MG63 (cell line): ENCODE results near the gene FBXO44. TPM values are rescaled to one million over a fixed set of nuclear protein-coding genes. Genes with fewer than 3 reads are reported as not detected.
"Not testable (repeated sequence)": the region's sequence is repeated elsewhere in the genome, so short reads cannot be mapped to it uniquely, and the experiment has no call there.

ENCODE experiments used
- DNase-seq: peaks from one replicate; pipeline ENCODE4 v3.0.0-alpha.2; 2020
- H3K27me3 ChIP-seq: fragments of 250-450 bp; sonication (Bioruptor Pico); 2 replicates; pipeline ENCODE4 v1.5.1; 2020; ENCODE audit warnings: mild to moderate bottlenecking, moderate library complexity
- H3K36me3 ChIP-seq: fragments of 250-450 bp; sonication (Bioruptor Pico); 2 replicates; pipeline ENCODE4 v1.5.1; 2020; ENCODE audit warnings: mild to moderate bottlenecking, moderate library complexity
- H3K4me3 ChIP-seq: fragments of 250-450 bp; sonication (Bioruptor Pico); 2 replicates; pipeline ENCODE4 v1.5.1; 2020; ENCODE audit warnings: mild to moderate bottlenecking, moderate library complexity
- H3K9me3 ChIP-seq: fragments of 250-450 bp; sonication (Bioruptor Pico); 2 replicates; pipeline ENCODE4 v1.5.1; 2020; ENCODE audit warnings: mild to moderate bottlenecking, moderate library complexity
- total RNA-seq: library from RNA; depleted of rRNA; stranded (reverse); fragments of >200 nt; shearing (Covaris generic); gene quantifications from 2 replicates; pipeline ENCODE4 v1.2.3, GENCODE V29; 2014; ENCODE audit warnings: low replicate concordance; rRNA removed

Gene FBXO44, protein sequence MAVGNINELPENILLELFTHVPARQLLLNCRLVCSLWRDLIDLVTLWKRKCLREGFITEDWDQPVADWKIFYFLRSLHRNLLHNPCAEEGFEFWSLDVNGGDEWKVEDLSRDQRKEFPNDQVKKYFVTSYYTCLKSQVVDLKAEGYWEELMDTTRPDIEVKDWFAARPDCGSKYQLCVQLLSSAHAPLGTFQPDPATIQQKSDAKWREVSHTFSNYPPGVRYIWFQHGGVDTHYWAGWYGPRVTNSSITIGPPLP
- 11.3 and 23.1 TPM in 2 replicates for total RNA-seq

DNA sequence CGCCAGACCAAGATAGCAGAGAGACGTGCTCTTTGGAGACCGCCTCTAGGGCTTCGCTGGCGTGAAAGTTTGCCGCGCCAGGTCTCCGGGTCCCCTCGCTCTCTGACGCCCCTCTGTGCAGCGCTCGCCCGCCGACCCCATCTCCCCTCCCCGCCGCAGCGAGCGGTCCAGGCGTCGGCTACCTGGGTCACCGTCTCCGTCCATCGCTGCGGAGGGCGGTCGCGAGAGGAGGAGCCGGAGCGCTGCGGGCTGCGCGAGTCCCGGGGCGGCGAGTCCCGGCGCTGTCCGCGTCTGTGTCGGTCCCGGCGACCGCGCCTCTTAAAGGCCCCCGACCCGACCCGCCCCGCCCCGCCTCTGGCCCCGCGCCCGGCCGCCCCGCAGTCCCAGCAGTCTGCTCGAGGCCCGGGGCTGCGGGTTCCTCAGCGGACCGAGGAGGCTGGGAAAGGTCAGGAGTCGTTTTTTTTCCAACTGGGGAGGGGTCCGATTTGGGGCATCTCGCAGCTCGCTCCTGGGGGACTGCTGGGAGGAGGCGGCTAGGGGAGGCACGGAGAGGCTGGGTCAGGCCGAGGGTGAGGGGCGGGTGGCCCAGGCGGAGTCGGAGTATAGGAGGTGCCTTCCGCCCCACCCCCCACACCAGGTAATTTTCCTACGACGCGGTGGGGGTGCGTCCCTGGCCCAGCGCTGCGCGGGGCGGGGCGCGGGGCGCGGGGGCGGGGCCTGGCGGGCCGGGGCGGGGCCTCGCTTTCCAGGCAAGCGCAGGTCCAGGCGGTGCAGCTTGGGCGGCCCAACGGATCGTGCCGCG, at the start of gene FBXO44, which contains the start of gene FBXO2:
Gene FBXO44, plus strand, starts transcription at position 741 of the 802 bp plus-strand sequence. CDS start 959 bp downstream, outside the sequence.
Gene FBXO2, minus strand, starts transcription at position 293 of the 802 bp plus-strand sequence. Its CDS starts 89 bp downstream, at position 204.
- peak within 1 kb of the TSS; percentile 48 for H3K4me3 ChIP-seq
- peaks cover 13% of the 10 kb centered on the region for H3K36me3 ChIP-seq
- DNase-seq: peak; percentile 29
- H3K9me3 ChIP-seq: no peaks in the 10 kb centered on the region
- H3K27me3 ChIP-seq: no peaks in the 10 kb centered on the region

DNA sequence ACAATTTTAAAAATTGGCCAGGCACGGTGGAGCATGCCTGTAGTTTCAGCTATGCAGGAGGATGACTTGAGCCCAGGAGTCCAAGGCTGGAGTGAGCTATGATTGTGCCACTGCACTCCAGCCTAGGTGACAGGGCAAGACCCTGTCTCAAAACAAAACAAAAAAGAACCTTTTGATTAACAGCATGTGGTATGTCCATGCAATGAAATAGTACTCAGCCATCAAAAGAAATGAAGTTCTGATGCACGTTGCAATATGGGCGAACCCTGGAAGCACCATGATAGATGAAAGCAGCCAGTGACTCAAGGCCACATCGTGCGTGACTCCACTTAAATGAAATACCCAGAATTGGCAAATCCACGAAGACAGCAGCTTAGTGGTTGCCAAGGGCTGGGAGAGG, 47.9 kb upstream of the FBXO44 start:
- DNase-seq: no peak
- H3K36me3 ChIP-seq: no peaks in the 10 kb centered on the region
- H3K27me3 ChIP-seq: no peaks in the 10 kb centered on the region
- H3K9me3 ChIP-seq: no peaks in the 10 kb centered on the region
- no peak overlapping the region for H3K4me3 ChIP-seq

DNA sequence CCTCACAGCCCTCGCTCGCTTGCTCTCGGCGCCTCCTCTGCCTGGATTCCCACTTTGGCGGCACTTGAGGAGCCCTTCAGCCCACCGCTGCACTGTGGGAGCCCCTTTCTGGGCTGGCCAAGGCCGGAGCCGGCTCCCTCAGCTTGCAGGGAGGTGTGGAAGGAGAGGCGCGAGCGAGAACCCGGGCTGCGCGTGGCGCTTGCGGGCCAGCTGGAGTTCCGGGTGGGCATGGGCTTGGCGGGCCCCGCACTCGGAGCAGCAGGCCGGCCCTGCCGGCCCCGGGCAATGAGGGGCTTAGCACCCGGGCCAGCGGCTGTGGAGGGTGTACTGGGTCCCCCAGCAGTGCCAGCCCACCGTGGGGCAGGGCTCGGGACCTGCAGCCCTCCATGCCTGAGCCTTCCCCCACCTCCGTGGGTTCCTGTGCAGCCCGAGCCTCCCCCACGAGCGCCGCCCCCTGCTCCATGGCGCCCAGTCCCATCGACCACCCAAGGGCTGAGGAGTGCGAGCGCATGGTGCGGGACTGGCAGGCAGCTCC, 46.0 kb upstream of the FBXO44 start:
- not testable (repeated sequence) for H3K4me3 ChIP-seq, DNase-seq, H3K9me3 ChIP-seq, H3K36me3 ChIP-seq, H3K27me3 ChIP-seq

DNA sequence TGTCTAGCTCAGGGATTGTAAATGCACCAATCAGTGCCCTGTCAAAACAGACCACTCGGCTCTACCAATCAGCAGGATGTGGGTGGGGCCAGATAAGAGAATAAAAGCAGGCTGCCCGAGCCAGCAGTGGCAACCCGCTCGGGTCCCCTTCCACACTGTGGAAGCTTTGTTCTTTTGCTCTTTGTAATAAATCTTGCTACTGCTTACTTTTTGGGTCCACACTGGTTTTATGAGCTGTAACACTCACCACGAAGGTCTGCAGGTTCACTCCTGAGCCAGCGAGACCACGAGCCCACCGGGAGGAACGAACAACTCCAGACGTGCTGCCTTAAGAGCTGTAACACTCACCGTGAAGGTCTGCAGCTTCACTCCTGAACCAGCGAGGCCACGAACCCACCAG, 45.3 kb upstream of the FBXO44 start:
- H3K27me3 ChIP-seq, DNase-seq, H3K4me3 ChIP-seq, H3K9me3 ChIP-seq, H3K36me3 ChIP-seq: not testable (repeated sequence)

DNA sequence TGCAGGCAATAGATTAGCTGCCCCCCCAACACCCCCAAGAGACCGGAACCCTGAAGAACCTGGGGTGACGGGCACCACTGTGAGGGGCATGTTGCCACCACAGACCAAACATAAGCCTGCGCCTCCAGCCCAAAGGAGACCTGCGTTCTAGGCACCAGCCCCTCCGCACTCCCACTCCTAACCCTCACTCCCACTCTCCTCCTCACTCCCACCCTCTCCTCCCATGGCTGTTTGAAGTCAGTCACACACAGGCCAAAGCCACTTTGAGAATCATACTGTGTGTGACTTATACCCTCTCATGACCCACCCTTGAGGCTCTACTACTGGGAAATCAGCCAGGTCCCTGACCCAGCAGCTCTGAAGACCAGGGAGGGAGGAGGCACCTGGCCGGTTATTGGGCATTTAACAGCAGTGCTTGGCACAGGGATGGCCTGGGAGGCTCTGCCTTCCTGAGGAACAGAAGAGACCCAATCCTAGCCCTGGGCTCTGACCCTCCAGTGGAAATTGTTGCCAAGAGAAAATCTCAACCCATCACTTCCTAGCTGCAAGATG, 44.0 kb upstream of the FBXO44 start:
- Histone ChIP-seq H3K9me3 (no peaks in the 10 kb centered on the region), H3K36me3 (no peaks in the 10 kb centered on the region), H3K4me3 (no peak overlapping the region), H3K27me3 (no peaks in the 10 kb centered on the region)
- DNase-seq: no peak

DNA sequence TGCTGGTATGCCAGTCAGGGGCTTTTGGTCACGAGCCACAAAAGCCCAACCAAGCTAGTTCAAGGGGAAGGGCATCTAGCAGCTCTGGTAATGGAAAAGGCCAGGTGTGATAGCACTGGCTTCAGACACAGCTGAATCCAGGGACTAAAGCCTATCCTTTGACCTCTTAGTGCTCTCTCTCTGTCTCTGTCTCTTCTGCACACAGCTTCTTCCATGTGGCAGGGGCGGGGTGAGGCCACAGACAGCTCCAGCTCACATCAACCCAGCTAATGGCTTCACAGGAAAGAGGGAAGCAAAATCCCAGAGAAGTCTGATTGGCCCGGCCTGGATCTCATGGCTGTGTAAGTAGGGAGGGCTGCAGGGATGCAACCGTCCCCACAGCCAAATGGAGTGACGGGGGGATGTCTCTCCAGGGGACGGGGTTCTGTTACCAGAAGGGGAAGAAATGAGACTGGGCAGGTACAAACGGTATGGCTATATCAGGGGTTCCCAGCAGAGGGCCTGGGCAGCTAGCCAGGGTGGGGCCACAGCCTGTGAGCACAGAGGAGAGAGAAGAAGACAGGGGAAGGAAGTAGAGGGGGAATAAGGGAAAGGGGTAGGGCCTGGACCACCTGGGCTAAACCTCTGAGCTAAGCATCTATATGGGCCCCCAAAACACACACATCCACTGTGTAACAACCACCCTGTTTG, 42.9 kb upstream of the FBXO44 start:
- Histone ChIP-seq H3K4me3 (no peak overlapping the region), H3K27me3 (no peaks in the 10 kb centered on the region), H3K9me3 (no peaks in the 10 kb centered on the region), H3K36me3 (no peaks in the 10 kb centered on the region)
- no peak for DNase-seq

DNA sequence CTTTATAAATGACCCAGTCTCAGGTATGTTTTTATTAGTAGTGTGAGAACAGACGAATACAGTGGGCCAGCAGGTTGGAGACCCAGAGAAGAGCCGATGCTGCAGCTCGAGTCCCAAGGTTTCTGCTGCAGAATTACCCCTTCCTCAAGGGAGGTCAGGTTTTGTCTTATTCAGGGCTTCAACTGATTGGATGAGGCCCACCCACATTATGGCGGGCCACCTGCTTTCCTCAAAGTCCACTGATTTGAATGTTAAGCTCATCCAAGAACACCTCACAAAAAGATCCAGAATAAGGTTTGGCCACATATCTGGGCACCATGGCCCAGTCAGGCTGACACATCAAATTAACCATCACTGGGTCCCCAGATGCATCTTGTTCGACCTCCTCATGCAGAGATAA, 41.3 kb upstream of the FBXO44 start:
- Histone ChIP-seq H3K27me3 (no peaks in the 10 kb centered on the region), H3K4me3 (no peak overlapping the region), H3K9me3 (no peaks in the 10 kb centered on the region), H3K36me3 (no peaks in the 10 kb centered on the region)
- DNase-seq: no peak

DNA sequence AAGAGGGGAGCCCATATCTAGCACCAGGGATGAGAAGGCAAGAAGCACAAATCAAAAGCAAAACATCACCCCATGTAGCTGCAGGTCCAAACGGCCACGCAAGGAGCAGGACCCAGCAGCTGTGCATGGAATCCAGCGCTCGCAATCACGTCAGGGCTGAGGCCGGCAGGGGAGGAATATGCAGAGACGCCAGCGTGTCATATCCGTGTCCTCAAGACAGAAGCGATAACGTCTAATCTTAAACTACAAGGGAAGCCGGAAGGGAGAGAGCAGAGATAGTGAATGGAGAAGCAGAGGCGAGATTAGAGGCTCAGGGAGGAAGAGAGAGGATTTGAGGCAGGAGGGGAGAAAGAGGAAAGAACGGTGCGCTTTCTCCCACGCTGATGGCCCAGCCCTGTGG, 39.6 kb upstream of the FBXO44 start:
- no peaks in the 10 kb centered on the region for H3K9me3 ChIP-seq
- no peaks in the 10 kb centered on the region for H3K27me3 ChIP-seq
- DNase-seq: no peak
- H3K4me3 ChIP-seq: no peak overlapping the region
- H3K36me3 ChIP-seq: no peaks in the 10 kb centered on the region

DNA sequence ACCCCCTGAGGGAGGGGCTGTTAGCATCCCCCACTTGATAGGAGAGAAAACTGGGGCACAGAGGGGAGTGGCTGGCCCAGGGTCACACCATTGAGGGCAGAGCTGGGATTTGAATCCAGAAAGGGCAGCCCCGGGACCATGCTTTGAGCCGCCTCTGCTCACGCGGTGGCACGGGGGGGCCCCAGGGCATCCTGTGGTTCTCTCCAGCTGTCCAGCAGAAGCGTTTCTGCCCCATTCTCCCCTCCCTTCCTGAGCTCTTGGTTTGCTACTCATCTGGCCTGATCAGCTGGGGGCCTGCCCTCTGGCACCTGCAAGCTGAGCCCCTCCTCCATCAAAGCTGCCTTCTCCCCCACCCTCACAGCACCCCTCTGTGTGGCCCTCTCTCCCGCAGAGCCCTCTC, 37.9 kb upstream of the FBXO44 start:
- Histone ChIP-seq H3K27me3 (no peaks in the 10 kb centered on the region), H3K36me3 (no peaks in the 10 kb centered on the region), H3K9me3 (no peaks in the 10 kb centered on the region), H3K4me3 (no peak overlapping the region)
- DNase-seq: no peak

DNA sequence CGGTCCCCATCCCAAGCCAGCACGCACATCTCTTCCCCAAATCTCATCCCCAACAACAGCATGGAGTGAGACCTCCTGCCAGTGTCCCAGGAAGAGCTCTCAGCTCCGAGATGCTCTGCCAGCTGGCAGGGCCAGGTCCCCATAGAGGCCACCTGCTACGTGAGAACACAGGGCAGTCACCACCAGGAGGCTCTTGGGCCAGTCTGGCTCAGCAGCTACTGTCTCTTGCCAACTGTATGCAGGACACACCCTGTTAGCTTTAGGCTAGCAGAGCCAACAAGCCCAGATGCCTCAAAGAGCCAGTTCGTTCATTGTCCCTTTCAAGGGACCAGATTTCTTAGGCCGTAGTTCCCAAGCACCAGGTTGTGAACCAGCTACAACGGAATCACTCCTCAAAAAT, 37.4 kb upstream of the FBXO44 start:
- H3K36me3 ChIP-seq: no peaks in the 10 kb centered on the region
- H3K9me3 ChIP-seq: no peaks in the 10 kb centered on the region
- H3K27me3 ChIP-seq: no peaks in the 10 kb centered on the region
- H3K4me3 ChIP-seq: no peak overlapping the region
- no peak for DNase-seq

DNA sequence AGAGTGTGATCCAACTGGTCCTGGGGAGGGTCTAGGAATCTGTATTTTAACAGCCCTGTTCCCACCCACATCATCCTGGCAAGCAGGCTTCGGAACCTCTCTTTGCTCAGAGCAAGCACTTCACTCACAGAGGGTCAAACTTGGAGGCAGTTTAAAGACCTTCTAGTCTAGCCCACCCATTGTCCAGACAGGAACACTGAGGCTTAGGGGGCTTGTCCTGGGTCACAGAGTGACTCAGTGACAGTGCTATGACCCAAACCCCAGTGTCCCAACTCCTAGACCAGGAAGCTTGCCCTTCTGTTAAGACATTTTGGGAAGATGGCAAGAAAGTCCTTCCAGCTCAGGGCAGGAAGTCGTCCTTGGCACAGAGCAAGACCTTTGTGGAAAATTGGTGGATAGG, 36.9 kb upstream of the FBXO44 start:
- Histone ChIP-seq H3K4me3 (no peak overlapping the region), H3K36me3 (no peaks in the 10 kb centered on the region), H3K27me3 (no peaks in the 10 kb centered on the region; the same call in 1 of the 2 replicates), H3K9me3 (no peaks in the 10 kb centered on the region)
- no peak for DNase-seq

DNA sequence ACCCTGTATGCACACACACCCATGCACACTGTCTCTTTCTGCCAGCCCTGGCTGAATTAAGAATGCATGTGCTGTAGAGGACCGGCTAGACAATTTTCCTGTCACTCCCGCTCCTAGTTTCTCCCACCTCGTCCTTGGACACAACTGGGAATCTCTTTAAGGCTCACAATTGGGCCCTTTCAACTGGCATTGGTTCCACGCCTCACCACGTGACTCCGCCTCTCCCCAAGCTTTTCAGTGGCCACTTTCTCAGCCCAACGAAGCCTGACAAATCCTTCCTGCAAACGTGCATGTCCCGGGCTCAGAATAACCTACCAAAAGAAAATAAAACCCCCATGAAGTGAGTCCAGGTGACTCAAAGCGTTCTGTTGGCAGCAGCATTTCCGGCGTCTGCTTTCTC, 34.3 kb upstream of the FBXO44 start:
- no peaks in the 10 kb centered on the region for H3K9me3 ChIP-seq
- H3K27me3 ChIP-seq: no peaks in the 10 kb centered on the region; the same call in 1 of the 2 replicates
- no peak overlapping the region for H3K4me3 ChIP-seq
- DNase-seq: no peak
- no peaks in the 10 kb centered on the region for H3K36me3 ChIP-seq

DNA sequence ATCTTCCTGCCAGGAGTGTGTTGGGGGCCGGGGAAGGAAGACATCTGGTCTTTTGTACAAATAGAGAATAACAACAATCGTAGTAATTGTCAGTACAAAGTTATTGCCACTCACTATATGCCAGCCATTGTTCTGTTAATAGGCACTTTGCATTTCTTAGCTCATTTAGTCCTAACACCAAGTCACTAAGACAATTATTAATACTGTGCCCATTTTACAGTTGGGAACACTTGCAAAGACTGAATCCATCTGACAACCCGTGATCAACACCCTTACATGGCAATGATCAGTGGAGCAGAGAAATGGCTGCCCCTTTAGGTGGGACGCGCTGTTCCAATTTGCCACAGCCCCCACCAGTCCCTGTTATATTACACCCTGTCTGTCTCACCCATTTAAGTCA, 33.8 kb upstream of the FBXO44 start:
- no peaks in the 10 kb centered on the region for H3K36me3 ChIP-seq
- no peaks in the 10 kb centered on the region for H3K9me3 ChIP-seq
- DNase-seq: no peak
- no peak overlapping the region for H3K4me3 ChIP-seq
- H3K27me3 ChIP-seq: no peaks in the 10 kb centered on the region; the same call in 1 of the 2 replicates

DNA sequence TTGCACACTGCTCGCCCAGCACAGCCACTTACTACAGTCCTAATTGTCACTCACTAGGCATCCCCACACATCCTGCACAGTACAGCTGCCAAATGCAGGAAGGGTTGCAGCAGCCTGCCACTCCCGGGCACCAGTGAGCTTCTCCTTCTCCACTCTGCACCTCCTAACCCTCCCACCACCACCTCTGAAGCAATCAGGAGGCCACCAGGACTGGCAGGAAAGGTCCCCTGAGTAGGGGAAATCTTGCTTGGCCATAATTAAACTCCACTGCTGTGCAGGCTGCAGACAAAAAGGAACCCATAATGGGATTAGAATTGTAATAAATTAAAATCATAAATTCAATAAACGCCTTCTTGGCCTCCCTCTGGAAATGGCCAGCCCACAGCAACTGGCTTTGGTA, 32.3 kb upstream of the FBXO44 start:
- no peaks in the 10 kb centered on the region for H3K9me3 ChIP-seq

DNA sequence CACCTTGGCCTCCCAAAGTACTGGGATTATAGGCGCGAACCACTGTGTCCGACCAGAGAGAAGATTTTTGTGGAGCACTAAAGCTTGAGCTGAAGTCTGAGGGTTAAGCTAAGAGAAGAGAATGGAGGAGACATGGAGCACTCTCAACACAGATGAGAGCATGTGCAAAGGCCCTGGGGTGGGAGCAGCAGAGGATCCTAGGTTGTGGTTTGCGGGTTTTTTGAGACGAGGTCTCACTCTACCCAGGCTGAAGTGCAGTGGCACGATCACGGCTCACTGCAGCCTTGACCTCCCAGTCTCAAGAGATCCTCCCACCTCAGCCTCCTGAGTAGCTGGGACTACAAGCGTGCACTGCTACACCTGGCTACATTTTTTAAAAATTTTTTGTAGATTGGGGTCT, 31.0 kb upstream of the FBXO44 start:
- no peak for DNase-seq

More for the DNA sequence above, 32.3 kb upstream of the FBXO44 start:
- H3K36me3 ChIP-seq: no peaks in the 10 kb centered on the region
- no peaks in the 10 kb centered on the region; the same call in 1 of the 2 replicates for H3K27me3 ChIP-seq
- no peak for DNase-seq
- no peak overlapping the region for H3K4me3 ChIP-seq

DNA sequence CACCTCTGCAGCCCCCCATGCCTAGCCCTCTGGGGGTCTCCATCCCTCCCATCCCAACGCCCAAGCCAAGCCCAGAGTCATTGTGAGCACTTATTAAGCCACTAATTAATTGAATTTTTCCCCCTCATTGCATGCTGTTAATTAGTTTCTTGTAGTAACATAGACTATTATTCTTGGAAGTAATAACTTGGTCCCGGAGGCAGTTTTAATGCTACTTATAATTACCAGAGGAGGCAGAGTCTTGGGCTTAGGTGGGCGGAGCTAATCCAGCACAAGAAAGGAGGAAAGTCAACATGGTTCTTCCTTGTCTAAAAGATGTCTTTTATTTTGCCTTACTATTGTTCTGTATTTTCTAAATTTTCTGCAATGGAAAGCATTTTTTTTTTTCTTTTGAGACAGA, 28.1 kb upstream of the FBXO44 start:
- no peaks in the 10 kb centered on the region for H3K9me3 ChIP-seq
- H3K27me3 ChIP-seq: no peaks in the 10 kb centered on the region; the same call in 1 of the 2 replicates
- H3K4me3 ChIP-seq: no peak overlapping the region
- H3K36me3 ChIP-seq: no peaks in the 10 kb centered on the region
- DNase-seq: no peak

More for the DNA sequence above, 31.0 kb upstream of the FBXO44 start:
- no peaks in the 10 kb centered on the region; the same call in 1 of the 2 replicates for H3K27me3 ChIP-seq
- H3K4me3 ChIP-seq: no peak overlapping the region
- no peaks in the 10 kb centered on the region for H3K9me3 ChIP-seq
- H3K36me3 ChIP-seq: no peaks in the 10 kb centered on the region

DNA sequence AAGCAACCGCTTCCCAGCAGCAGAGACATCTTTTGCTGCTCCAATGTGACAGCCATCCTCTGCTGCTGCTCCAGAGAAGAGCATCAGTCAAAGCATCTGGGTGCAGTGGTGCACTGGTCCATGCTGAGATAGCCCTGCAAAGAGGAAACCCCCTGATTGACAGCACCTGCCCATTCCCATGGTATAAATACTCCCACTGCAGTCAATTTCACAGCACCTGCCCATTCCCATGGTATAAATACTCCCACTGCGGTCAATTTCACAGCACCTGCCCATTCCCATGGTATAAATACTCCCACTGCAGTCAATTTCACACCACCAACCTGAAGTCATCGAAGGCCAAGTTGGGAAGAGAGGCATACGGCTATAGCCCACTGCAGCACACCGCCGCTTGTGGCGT, 25.9 kb upstream of the FBXO44 start:
- Histone ChIP-seq H3K27me3 (no peaks in the 10 kb centered on the region), H3K4me3 (no peak overlapping the region), H3K9me3 (no peaks in the 10 kb centered on the region), H3K36me3 (no peaks in the 10 kb centered on the region)
- no peak for DNase-seq
